OCI-LY3 (cell line): Measurements from ENCODE around the gene NDC80.

ENCODE experiments used
- EZH2phosphoT487 ChIP-seq: fragments of 200-600 bp; shearing (Covaris generic); IDR thresholded peaks from 2 replicates; pipeline ENCODE4 v1.6.1; 2018; ENCODE audit warnings: antibody characterized with exemption, mixed run types, low read depth
- TF ChIP-seq, protein P1 (sequence below): fragments of 200-600, 300-600 bp; sonication (generic); IDR thresholded peaks from 2 replicates; pipeline ENCODE4 v1.5.1; 2014; ENCODE audit warnings: antibody characterized with exemption, low read length, low read depth

GRCh38 chr18:2555895-2556294, 15.5 kb upstream of the NDC80 start:
- TF ChIP-seq, protein P1, sequence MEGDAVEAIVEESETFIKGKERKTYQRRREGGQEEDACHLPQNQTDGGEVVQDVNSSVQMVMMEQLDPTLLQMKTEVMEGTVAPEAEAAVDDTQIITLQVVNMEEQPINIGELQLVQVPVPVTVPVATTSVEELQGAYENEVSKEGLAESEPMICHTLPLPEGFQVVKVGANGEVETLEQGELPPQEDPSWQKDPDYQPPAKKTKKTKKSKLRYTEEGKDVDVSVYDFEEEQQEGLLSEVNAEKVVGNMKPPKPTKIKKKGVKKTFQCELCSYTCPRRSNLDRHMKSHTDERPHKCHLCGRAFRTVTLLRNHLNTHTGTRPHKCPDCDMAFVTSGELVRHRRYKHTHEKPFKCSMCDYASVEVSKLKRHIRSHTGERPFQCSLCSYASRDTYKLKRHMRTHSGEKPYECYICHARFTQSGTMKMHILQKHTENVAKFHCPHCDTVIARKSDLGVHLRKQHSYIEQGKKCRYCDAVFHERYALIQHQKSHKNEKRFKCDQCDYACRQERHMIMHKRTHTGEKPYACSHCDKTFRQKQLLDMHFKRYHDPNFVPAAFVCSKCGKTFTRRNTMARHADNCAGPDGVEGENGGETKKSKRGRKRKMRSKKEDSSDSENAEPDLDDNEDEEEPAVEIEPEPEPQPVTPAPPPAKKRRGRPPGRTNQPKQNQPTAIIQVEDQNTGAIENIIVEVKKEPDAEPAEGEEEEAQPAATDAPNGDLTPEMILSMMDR: no peak
- TF ChIP-seq EZH2phosphoT487: no peak
